Measurements from ENCODE around the gene TRIM34. TPM values are rescaled to one million over a fixed set of nuclear protein-coding genes. Genes with fewer than 3 reads are reported as not detected.
A peak's percentile ranks its signal among the peaks of the same experiment; 100 is the strongest.
"Not testable (repeated sequence)": the region's sequence is repeated elsewhere in the genome, so short reads cannot be mapped to it uniquely, and the experiment has no call there.

TRIM34 gene
- 4.6 and 5.6 TPM in 2 replicates for total RNA-seq
- long read RNA-seq, transcript TRIM34-201 (8 exons, 2,311 nt), result major isoform, 23 of 25 reads
- long read RNA-seq, partial matches to known transcripts, result 0 of 25 reads
- long read RNA-seq, other reads (novel, unspliced or antisense), result 1 of 25 reads

- Mint-ChIP-seq H3K27me3 (ENCODE audit: unreplicated experiment) (no peaks in the 10 kb centered on the region), H3K4me1 (ENCODE audit: unreplicated experiment) (peaks cover 45% of the 10 kb centered on the region), H3K4me3 (ENCODE audit: unreplicated experiment) (peak within 1 kb of the TSS; percentile 78), H3K9me3 (ENCODE audit: unreplicated experiment) (no peaks in the 10 kb centered on the region), H3K27ac (ENCODE audit: unreplicated experiment) (peak within 1 kb of the TSS; percentile 89), H3K36me3 (ENCODE audit: unreplicated experiment) (peaks cover 2% of the 10 kb centered on the region)
- DNase-seq (ENCODE audit: extremely low spot score, unreplicated experiment), result no peak
- TF ChIP-seq CTCF (IDR thresholded peaks at IDR 0.05), result no peak
Measured at GRCh38 chr11:5624489-5625279, at the start of gene TRIM34. TRIM34 (plus strand) TSS chr11:5625001; CDS start chr11:5632332, 7,331 bp downstream.

- H3K27me3 Mint-ChIP-seq (ENCODE audit: unreplicated experiment), result peaks cover 3% of the 10 kb centered on the region
- no peak overlapping the region for H3K27ac Mint-ChIP-seq (ENCODE audit: unreplicated experiment)
- no peak for DNase-seq (ENCODE audit: extremely low spot score, unreplicated experiment)
- no peaks in the 10 kb centered on the region for H3K36me3 Mint-ChIP-seq (ENCODE audit: unreplicated experiment)
- no peak overlapping the region for H3K4me3 Mint-ChIP-seq (ENCODE audit: unreplicated experiment)
- no peaks in the 10 kb centered on the region for H3K4me1 Mint-ChIP-seq (ENCODE audit: unreplicated experiment)
- TF ChIP-seq CTCF (IDR thresholded peaks at IDR 0.05), result no peak
- no peaks in the 10 kb centered on the region for H3K9me3 Mint-ChIP-seq (ENCODE audit: unreplicated experiment)
Measured at GRCh38 chr11:5575152-5575551, 49.6 kb upstream of the TRIM34 start.

GRCh38 chr11:5577101-5577500, 47.7 kb upstream of the TRIM34 start:
- Mint-ChIP-seq H3K36me3 (ENCODE audit: unreplicated experiment) (no peaks in the 10 kb centered on the region), H3K27ac (ENCODE audit: unreplicated experiment) (no peak overlapping the region), H3K27me3 (ENCODE audit: unreplicated experiment) (peaks cover 3% of the 10 kb centered on the region), H3K4me1 (ENCODE audit: unreplicated experiment) (no peaks in the 10 kb centered on the region), H3K4me3 (ENCODE audit: unreplicated experiment) (no peak overlapping the region), H3K9me3 (ENCODE audit: unreplicated experiment) (no peaks in the 10 kb centered on the region)
- no peak for TF ChIP-seq CTCF (IDR thresholded peaks at IDR 0.05)
- no peak for DNase-seq (ENCODE audit: extremely low spot score, unreplicated experiment)

- peak; percentile 77 for DNase-seq (ENCODE audit: extremely low spot score, unreplicated experiment)
- no peak for TF ChIP-seq CTCF (IDR thresholded peaks at IDR 0.05)
- no peaks in the 10 kb centered on the region for H3K4me1 Mint-ChIP-seq (ENCODE audit: unreplicated experiment)
- H3K27me3 Mint-ChIP-seq (ENCODE audit: unreplicated experiment), result peaks cover 6% of the 10 kb centered on the region
- no peak within 1 kb of the TSS for H3K4me3 Mint-ChIP-seq (ENCODE audit: unreplicated experiment)
- H3K36me3 Mint-ChIP-seq (ENCODE audit: unreplicated experiment), result no peaks in the 10 kb centered on the region
- H3K9me3 Mint-ChIP-seq (ENCODE audit: unreplicated experiment), result no peaks in the 10 kb centered on the region
- H3K27ac Mint-ChIP-seq (ENCODE audit: unreplicated experiment), result no peak within 1 kb of the TSS
Measured at GRCh38 chr11:5580577-5580976, 44.2 kb upstream of the TRIM34 start, which contains the start of gene OR52B6. OR52B6 (plus strand) TSS chr11:5580877; CDS start chr11:5580877, 0 bp downstream.

GRCh38 chr11:5581014-5581413, 43.8 kb upstream of the TRIM34 start:
- Mint-ChIP-seq H3K36me3 (ENCODE audit: unreplicated experiment) (no peaks in the 10 kb centered on the region), H3K4me3 (ENCODE audit: unreplicated experiment) (no peak overlapping the region), H3K9me3 (ENCODE audit: unreplicated experiment) (no peaks in the 10 kb centered on the region), H3K4me1 (ENCODE audit: unreplicated experiment) (no peaks in the 10 kb centered on the region), H3K27ac (ENCODE audit: unreplicated experiment) (no peak overlapping the region), H3K27me3 (ENCODE audit: unreplicated experiment) (peaks cover 6% of the 10 kb centered on the region)
- no peak for DNase-seq (ENCODE audit: extremely low spot score, unreplicated experiment)
- no peak for TF ChIP-seq CTCF (IDR thresholded peaks at IDR 0.05)

- H3K4me1 Mint-ChIP-seq (ENCODE audit: unreplicated experiment); H3K9me3 Mint-ChIP-seq (ENCODE audit: unreplicated experiment); DNase-seq (ENCODE audit: extremely low spot score, unreplicated experiment); H3K27ac Mint-ChIP-seq (ENCODE audit: unreplicated experiment); H3K27me3 Mint-ChIP-seq (ENCODE audit: unreplicated experiment); H3K4me3 Mint-ChIP-seq (ENCODE audit: unreplicated experiment); H3K36me3 Mint-ChIP-seq (ENCODE audit: unreplicated experiment): not testable (repeated sequence)
Measured at GRCh38 chr11:5584458-5584857, 40.3 kb upstream of the TRIM34 start.

- not testable (repeated sequence) for H3K27me3 Mint-ChIP-seq (ENCODE audit: unreplicated experiment); H3K9me3 Mint-ChIP-seq (ENCODE audit: unreplicated experiment); H3K36me3 Mint-ChIP-seq (ENCODE audit: unreplicated experiment); H3K27ac Mint-ChIP-seq (ENCODE audit: unreplicated experiment); H3K4me3 Mint-ChIP-seq (ENCODE audit: unreplicated experiment)
- DNase-seq (ENCODE audit: extremely low spot score, unreplicated experiment), result peak; percentile 79
- H3K4me1 Mint-ChIP-seq (ENCODE audit: unreplicated experiment), result peaks cover 16% of the 10 kb centered on the region
Measured at GRCh38 chr11:5589906-5590305, 34.9 kb upstream of the TRIM34 start.
